ENCODE results near the gene ISX.
"Not testable (repeated sequence)": the region's sequence is repeated elsewhere in the genome, so short reads cannot be mapped to it uniquely, and the experiment has no call there.

The ISX gene

GRCh38 chr22:35065796-35066218 lies at the start of gene ISX:
ISX (plus strand) TSS chr22:35066158; CDS start chr22:35067088, 930 bp downstream.
- no peak for DNase-seq

GRCh38 chr22:35016909-35017308 lies 49.0 kb upstream of the ISX start:
- DNase-seq, result no peak

GRCh38 chr22:35018995-35019394 lies 47.0 kb upstream of the ISX start:
- DNase-seq, result no peak

GRCh38 chr22:35020517-35020916 lies 45.4 kb upstream of the ISX start:
- DNase-seq, result no peak

GRCh38 chr22:35021161-35021560 lies 44.8 kb upstream of the ISX start:
- DNase-seq, result no peak

- no peak for DNase-seq
Observed at GRCh38 chr22:35022291-35022690, 43.7 kb upstream of the ISX start.

- DNase-seq, result peak in 1 of 2 donors; percentile 50
Observed at GRCh38 chr22:35023692-35024363, 42.1 kb upstream of the ISX start.

- no peak for DNase-seq
Observed at GRCh38 chr22:35024364-35024692, 41.6 kb upstream of the ISX start.

- DNase-seq, result not testable (repeated sequence)
Observed at GRCh38 chr22:35030112-35030511, 35.8 kb upstream of the ISX start.

- DNase-seq, result no peak
Observed at GRCh38 chr22:35032571-35032970, 33.4 kb upstream of the ISX start.

GRCh38 chr22:35033635-35034296 lies 32.2 kb upstream of the ISX start:
- DNase-seq, result no peak

- DNase-seq, result no peak
Observed at GRCh38 chr22:35034963-35035362, 31.0 kb upstream of the ISX start.

- no peak for DNase-seq
Observed at GRCh38 chr22:35037089-35037488, 28.9 kb upstream of the ISX start.

- no peak for DNase-seq
Observed at GRCh38 chr22:35039625-35040024, 26.3 kb upstream of the ISX start.

- DNase-seq, result no peak
Observed at GRCh38 chr22:35043252-35043933, 22.6 kb upstream of the ISX start.

GRCh38 chr22:35043934-35044319 lies 22.0 kb upstream of the ISX start:
- no peak for DNase-seq

- no peak for DNase-seq
Observed at GRCh38 chr22:35044607-35045390, 21.2 kb upstream of the ISX start.

- no peak for DNase-seq
Observed at GRCh38 chr22:35045451-35045850, 20.5 kb upstream of the ISX start.

GRCh38 chr22:35046744-35047462 lies 19.1 kb upstream of the ISX start:
- DNase-seq, result no peak

GRCh38 chr22:35050038-35050437 lies 15.9 kb upstream of the ISX start:
- not testable (repeated sequence) for DNase-seq

GRCh38 chr22:35051013-35051535 lies 14.9 kb upstream of the ISX start:
- DNase-seq, result no peak

GRCh38 chr22:35051791-35052190 lies 14.2 kb upstream of the ISX start:
- DNase-seq, result no peak

All from hippocampal formation (tissue), 2 donors.